ENCODE measurements around the gene SCAMP2.
A peak's percentile ranks its signal among the peaks of the same experiment; 100 is the strongest.
"Not testable (repeated sequence)": the region's sequence is repeated elsewhere in the genome, so short reads cannot be mapped to it uniquely, and the experiment has no call there.

The SCAMP2 gene

GRCh38 chr15:74873036-74873755 lies at the start of gene SCAMP2:
Gene SCAMP2, minus strand, starts transcription at chr15:74873365. Its CDS starts 110 bp downstream, at chr15:74873255.
- peak; percentile 81 for DNase-seq (ENCODE audit: low read depth)

- no peak for DNase-seq (ENCODE audit: low read depth)
Observed at GRCh38 chr15:74920456-74920855, 47.3 kb upstream of the SCAMP2 start.

GRCh38 chr15:74917676-74918075 lies 44.5 kb upstream of the SCAMP2 start:
- DNase-seq (ENCODE audit: low read depth): no peak

- DNase-seq (ENCODE audit: low read depth): not testable (repeated sequence)
Observed at GRCh38 chr15:74913799-74914198, 40.6 kb upstream of the SCAMP2 start.

- DNase-seq (ENCODE audit: low read depth): no peak
Observed at GRCh38 chr15:74913041-74913440, 39.9 kb upstream of the SCAMP2 start.

- DNase-seq (ENCODE audit: low read depth): no peak
Observed at GRCh38 chr15:74908635-74909034, 35.5 kb upstream of the SCAMP2 start.

GRCh38 chr15:74907163-74907870 lies 34.2 kb upstream of the SCAMP2 start:
- no peak for DNase-seq (ENCODE audit: low read depth)

GRCh38 chr15:74906450-74907162 lies 33.4 kb upstream of the SCAMP2 start, which contains the start of gene FAM219B:
Gene FAM219B, minus strand, starts transcription at chr15:74906851. Its CDS starts 51 bp downstream, at chr15:74906800.
- DNase-seq (ENCODE audit: low read depth): peak; percentile 72

- DNase-seq (ENCODE audit: low read depth): no peak
Observed at GRCh38 chr15:74906067-74906449, 32.9 kb upstream of the SCAMP2 start.

- no peak for DNase-seq (ENCODE audit: low read depth)
Observed at GRCh38 chr15:74904190-74904805, 31.1 kb upstream of the SCAMP2 start.

- DNase-seq (ENCODE audit: low read depth): no peak
Observed at GRCh38 chr15:74903676-74904075, 30.5 kb upstream of the SCAMP2 start.

GRCh38 chr15:74902295-74903075 lies 29.3 kb upstream of the SCAMP2 start:
- DNase-seq (ENCODE audit: low read depth): no peak

GRCh38 chr15:74901612-74902063 lies 28.5 kb upstream of the SCAMP2 start:
- DNase-seq (ENCODE audit: low read depth): peak; percentile 32

- no peak for DNase-seq (ENCODE audit: low read depth)
Observed at GRCh38 chr15:74897300-74897701, 24.1 kb upstream of the SCAMP2 start.

GRCh38 chr15:74896316-74896715 lies 23.2 kb upstream of the SCAMP2 start:
- no peak for DNase-seq (ENCODE audit: low read depth)

GRCh38 chr15:74895830-74896229 lies 22.7 kb upstream of the SCAMP2 start:
- DNase-seq (ENCODE audit: low read depth): no peak

GRCh38 chr15:74894383-74894782 lies 21.2 kb upstream of the SCAMP2 start:
- DNase-seq (ENCODE audit: low read depth): not testable (repeated sequence)

GRCh38 chr15:74893627-74894026 lies 20.5 kb upstream of the SCAMP2 start:
- no peak for DNase-seq (ENCODE audit: low read depth)

GRCh38 chr15:74892931-74893330 lies 19.8 kb upstream of the SCAMP2 start:
- DNase-seq (ENCODE audit: low read depth): no peak

GRCh38 chr15:74892313-74892712 lies 19.1 kb upstream of the SCAMP2 start:
- DNase-seq (ENCODE audit: low read depth): no peak

- no peak for DNase-seq (ENCODE audit: low read depth)
Observed at GRCh38 chr15:74891469-74891868, 18.3 kb upstream of the SCAMP2 start.

GRCh38 chr15:74890665-74890960 lies 17.4 kb upstream of the SCAMP2 start:
- DNase-seq (ENCODE audit: low read depth): no peak

Measured in stimulated activated CD8-positive, alpha-beta memory T cell treated with anti-CD3 and anti-CD28 coated beads, Interleukin-4, amount 100 ng/mL, for 24 hours (primary cell).